Activated T-helper 1 cell treated with anti-CD3 and anti-CD28 coated beads, Interleukin-12 subunit alpha, Interleukin-12 subunit beta, Interleukin-2, Interleukin-4 antibody, amounts not matched to agents 30 ng/mL and 10 ng/mL and 1 ng/mL, durations not matched to agents 14 hours and 24 hours and 36 hours (primary cell): Measurements from ENCODE around the gene TSGA10IP. TPM values are rescaled to one million over a fixed set of nuclear protein-coding genes. Genes with fewer than 3 reads are reported as not detected.

ENCODE experiments used
- DNase-seq: peaks from one replicate; pipeline ENCODE4 v3.0.0; 2021; ENCODE audit warnings: low spot score
- H3K27ac Mint-ChIP-seq: one replicate; pipeline ENCODE4 v1.8.0; 2021; ENCODE audit warnings: mild to moderate bottlenecking, mixed read lengths
- H3K27me3 Mint-ChIP-seq: one replicate; pipeline ENCODE4 v1.8.0; 2022; ENCODE audit warnings: mild to moderate bottlenecking, moderate library complexity, mixed read lengths; ENCODE audit not compliant: insufficient read depth
- H3K36me3 Mint-ChIP-seq: one replicate; pipeline ENCODE4 v1.8.0; 2021; ENCODE audit warnings: low read depth, mixed read lengths
- H3K4me1 Mint-ChIP-seq: one replicate; pipeline ENCODE4 v1.8.0; 2021; ENCODE audit warnings: low read depth, mixed read lengths
- H3K4me3 Mint-ChIP-seq: one replicate; pipeline ENCODE4 v1.8.0; 2021; ENCODE audit warnings: mild to moderate bottlenecking, moderate library complexity, mixed read lengths
- H3K9me3 Mint-ChIP-seq: one replicate; pipeline ENCODE4 v1.8.0; 2021; ENCODE audit warnings: mixed read lengths
- intact Hi-C: fragments of 100-400 bp; cut with micrococcal nuclease; formaldehyde crosslinking; loops from one replicate; pipeline ENCODE4 v1.15.1; 2024
- total RNA-seq: library from RNA; stranded (reverse); gene quantifications from 2 replicates; pipeline ENCODE4 v1.2.3, GENCODE V29; 2022

TSGA10IP gene
- total RNA-seq, 1 donor from 2014 or later: not detected

- intact Hi-C loops: no loop called here
- Mint-ChIP-seq H3K36me3 (peaks cover 42% of the 10 kb centered on the region), H3K27me3 (no peaks in the 10 kb centered on the region), H3K9me3 (no peaks in the 10 kb centered on the region), H3K4me1 (peaks cover 7% of the 10 kb centered on the region), H3K4me3 (no peak overlapping the region), H3K27ac (no peak overlapping the region)
- DNase-seq: no peak
These were observed 31.2 kb downstream of the TSGA10IP start for GRCh38 chr11:65976216-65977176.

- H3K36me3 Mint-ChIP-seq: peaks cover 35% of the 10 kb centered on the region
- no peaks in the 10 kb centered on the region for H3K4me1 Mint-ChIP-seq
- H3K27ac Mint-ChIP-seq: no peak overlapping the region
- H3K9me3 Mint-ChIP-seq: no peaks in the 10 kb centered on the region
- H3K27me3 Mint-ChIP-seq: no peaks in the 10 kb centered on the region
- intact Hi-C loops: no loop called here
- DNase-seq: no peak
- H3K4me3 Mint-ChIP-seq: no peak overlapping the region
These were observed 32.5 kb downstream of the TSGA10IP start for GRCh38 chr11:65977621-65978390.

GRCh38 chr11:65978391-65979238, 33.3 kb downstream of the TSGA10IP start:
- no peak overlapping the region for H3K4me3 Mint-ChIP-seq
- no peaks in the 10 kb centered on the region for H3K27me3 Mint-ChIP-seq
- intact Hi-C loops: no loop called here
- no peak overlapping the region for H3K27ac Mint-ChIP-seq
- H3K4me1 Mint-ChIP-seq: no peaks in the 10 kb centered on the region
- DNase-seq: no peak
- peaks cover 28% of the 10 kb centered on the region for H3K36me3 Mint-ChIP-seq
- no peaks in the 10 kb centered on the region for H3K9me3 Mint-ChIP-seq

- intact Hi-C loops: no loop called here
- Mint-ChIP-seq H3K27ac (no peak overlapping the region), H3K27me3 (no peaks in the 10 kb centered on the region), H3K9me3 (no peaks in the 10 kb centered on the region), H3K4me3 (no peak overlapping the region), H3K36me3 (peaks cover 25% of the 10 kb centered on the region), H3K4me1 (no peaks in the 10 kb centered on the region)
- no peak for DNase-seq
These were observed 34.0 kb downstream of the TSGA10IP start for GRCh38 chr11:65979261-65979759.

GRCh38 chr11:65981101-65981740, 35.9 kb downstream of the TSGA10IP start:
- H3K4me1 Mint-ChIP-seq: no peaks in the 10 kb centered on the region
- H3K36me3 Mint-ChIP-seq: peaks cover 18% of the 10 kb centered on the region
- H3K27ac Mint-ChIP-seq: no peak overlapping the region
- no peak for DNase-seq
- H3K9me3 Mint-ChIP-seq: no peaks in the 10 kb centered on the region
- H3K27me3 Mint-ChIP-seq: no peaks in the 10 kb centered on the region
- intact Hi-C loops: no loop called here
- H3K4me3 Mint-ChIP-seq: no peak overlapping the region

- Mint-ChIP-seq H3K27me3 (no peaks in the 10 kb centered on the region), H3K36me3 (peaks cover 16% of the 10 kb centered on the region), H3K4me3 (no peak overlapping the region), H3K27ac (no peak overlapping the region), H3K9me3 (no peaks in the 10 kb centered on the region), H3K4me1 (no peaks in the 10 kb centered on the region)
- intact Hi-C loops: no loop called here
- no peak for DNase-seq
These were observed 36.9 kb downstream of the TSGA10IP start for GRCh38 chr11:65981972-65982823.

GRCh38 chr11:65982824-65983588, 37.7 kb downstream of the TSGA10IP start:
- Mint-ChIP-seq H3K27ac (no peak overlapping the region), H3K4me3 (no peak overlapping the region), H3K4me1 (no peaks in the 10 kb centered on the region), H3K36me3 (peaks cover 11% of the 10 kb centered on the region), H3K9me3 (no peaks in the 10 kb centered on the region), H3K27me3 (no peaks in the 10 kb centered on the region)
- DNase-seq: no peak
- intact Hi-C loops: no loop called here

- no peaks in the 10 kb centered on the region for H3K9me3 Mint-ChIP-seq
- intact Hi-C loops: no loop called here
These were observed 38.3 kb downstream of the TSGA10IP start for GRCh38 chr11:65983589-65983987.

GRCh38 chr11:65987336-65987735, 42.1 kb downstream of the TSGA10IP start:
- intact Hi-C loops: no loop called here
- Mint-ChIP-seq H3K4me1 (peaks cover 8% of the 10 kb centered on the region), H3K27ac (no peak overlapping the region), H3K36me3 (peaks cover 5% of the 10 kb centered on the region), H3K27me3 (no peaks in the 10 kb centered on the region), H3K4me3 (no peak overlapping the region), H3K9me3 (no peaks in the 10 kb centered on the region)
- no peak for DNase-seq

More at GRCh38 chr11:65983589-65983987, 38.3 kb downstream of the TSGA10IP start:
- Mint-ChIP-seq H3K4me3 (no peak overlapping the region), H3K27me3 (no peaks in the 10 kb centered on the region), H3K4me1 (peaks cover under 1% of the 10 kb centered on the region), H3K36me3 (peaks cover 9% of the 10 kb centered on the region), H3K27ac (no peak overlapping the region)
- DNase-seq: no peak

- Mint-ChIP-seq H3K36me3 (peaks cover 5% of the 10 kb centered on the region), H3K9me3 (no peaks in the 10 kb centered on the region), H3K27ac (peak overlapping the region; percentile 79), H3K4me3 (no peak overlapping the region), H3K27me3 (no peaks in the 10 kb centered on the region), H3K4me1 (peaks cover 8% of the 10 kb centered on the region)
- DNase-seq: peak; percentile 88
- intact Hi-C loops: loop anchor here (1.0 to 2.0 kb wide), 12 partner anchors 13 to 283 kb away; partner anchors contain the start of genes AP5B1, BANF1, C11orf68 and DRAP1
These were observed 43.7 kb downstream of the TSGA10IP start for GRCh38 chr11:65988791-65989592.
